ENCODE data around the gene MAP7D1.

DNA sequence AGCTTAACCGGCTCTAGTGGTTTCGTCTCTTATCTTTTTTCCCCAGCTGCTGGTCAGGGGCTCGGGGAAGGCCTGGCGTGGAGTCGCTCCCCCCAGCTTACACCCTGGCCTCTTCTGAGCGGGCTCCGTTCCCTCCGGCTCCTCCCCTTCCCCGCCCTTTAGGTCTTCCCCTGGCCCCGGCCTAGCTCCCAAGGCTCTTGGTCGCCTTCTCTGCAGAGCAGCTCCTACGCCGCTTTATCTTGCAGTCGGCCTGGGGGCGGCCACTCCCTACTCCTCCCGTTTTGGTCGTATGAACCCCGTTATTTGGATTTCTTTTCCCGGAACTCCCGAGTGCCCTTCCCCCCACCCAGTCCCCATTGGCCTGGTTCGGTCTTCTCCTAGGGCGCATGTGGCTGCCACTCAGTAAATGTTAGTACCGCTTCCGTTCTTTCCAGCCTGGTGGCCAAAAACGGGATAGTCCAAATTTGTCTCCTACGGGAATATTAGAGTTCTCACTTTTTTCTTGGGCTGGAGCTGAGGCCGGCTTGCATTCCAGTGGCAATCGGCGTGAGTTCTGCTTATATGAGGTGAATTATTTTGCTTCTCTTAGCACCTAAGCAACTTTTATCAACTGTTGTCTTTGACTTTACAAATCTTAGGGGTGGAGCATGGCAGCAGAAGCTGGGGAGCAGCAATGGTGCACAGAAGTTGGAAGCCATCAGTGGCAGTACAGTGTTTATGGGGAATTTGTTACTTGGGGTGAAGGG, 68.8 kb downstream of the MAP7D1 start:
- TF ChIP-seq, protein P1, sequence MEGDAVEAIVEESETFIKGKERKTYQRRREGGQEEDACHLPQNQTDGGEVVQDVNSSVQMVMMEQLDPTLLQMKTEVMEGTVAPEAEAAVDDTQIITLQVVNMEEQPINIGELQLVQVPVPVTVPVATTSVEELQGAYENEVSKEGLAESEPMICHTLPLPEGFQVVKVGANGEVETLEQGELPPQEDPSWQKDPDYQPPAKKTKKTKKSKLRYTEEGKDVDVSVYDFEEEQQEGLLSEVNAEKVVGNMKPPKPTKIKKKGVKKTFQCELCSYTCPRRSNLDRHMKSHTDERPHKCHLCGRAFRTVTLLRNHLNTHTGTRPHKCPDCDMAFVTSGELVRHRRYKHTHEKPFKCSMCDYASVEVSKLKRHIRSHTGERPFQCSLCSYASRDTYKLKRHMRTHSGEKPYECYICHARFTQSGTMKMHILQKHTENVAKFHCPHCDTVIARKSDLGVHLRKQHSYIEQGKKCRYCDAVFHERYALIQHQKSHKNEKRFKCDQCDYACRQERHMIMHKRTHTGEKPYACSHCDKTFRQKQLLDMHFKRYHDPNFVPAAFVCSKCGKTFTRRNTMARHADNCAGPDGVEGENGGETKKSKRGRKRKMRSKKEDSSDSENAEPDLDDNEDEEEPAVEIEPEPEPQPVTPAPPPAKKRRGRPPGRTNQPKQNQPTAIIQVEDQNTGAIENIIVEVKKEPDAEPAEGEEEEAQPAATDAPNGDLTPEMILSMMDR (IDR thresholded peaks at IDR 0.05 in 4 of 5, conservative IDR thresholded peaks at IDR 0.05 in 1 of 5) = peak; percentile 46 to 78 (median 66)
- TF ChIP-seq POLR2A (IDR thresholded peaks at IDR 0.05) = no peak
